Testis (tissue), 3 donors: ENCODE results near the gene FAM169A. TPM values are rescaled to one million over a fixed set of nuclear protein-coding genes. Genes with fewer than 3 reads are reported as not detected.
"Not testable (repeated sequence)": the region's sequence is repeated elsewhere in the genome, so short reads cannot be mapped to it uniquely, and the experiment has no call there.

Experiments used
- DNase-seq: peaks from one replicate; pipeline ENCODE4 v3.0.0-alpha.2; 2019
- H3K27ac ChIP-seq, 2 donors: fragments of 200-600 bp; sonication (generic); one replicate each; pipeline ENCODE4 v1.5.1; 2019
- H3K27me3 ChIP-seq: fragments of 200-600 bp; sonication (generic); one replicate; pipeline ENCODE4 v1.5.1; 2019
- H3K36me3 ChIP-seq: fragments of 200-600 bp; sonication (generic); one replicate; pipeline ENCODE4 v1.5.1; 2017; ENCODE audit warnings: low read depth; ENCODE audit errors: missing control alignments
- H3K4me1 ChIP-seq: fragments of 200-600 bp; sonication (generic); one replicate; pipeline ENCODE4 v1.5.1; 2019
- H3K4me3 ChIP-seq, 2 donors: fragments of 200-600 bp; sonication (generic); one replicate each; pipeline ENCODE4 v1.5.1; 2017 to 2019
- H3K9me3 ChIP-seq: fragments of 200-600 bp; sonication (generic); one replicate; pipeline ENCODE4 v1.5.1; 2017
- POLR2A ChIP-seq: fragments of 450-650 bp; IDR thresholded peaks from one replicate; pipeline ENCODE4 v1.6.1; 2017; ENCODE audit warnings: antibody characterized with exemption, mild to moderate bottlenecking, moderate library complexity
- WGBS, 2 donors: methylation state at CpG; one replicate each; pipeline ENCODE4 v1.1.5; 2018; 5-methylcytosine and 5-hydroxymethylcytosine counted together
- intact Hi-C: fragments of 100-400 bp; cut with DNase I; formaldehyde crosslinking; loops from one replicate; pipeline ENCODE4 v1.15.1; 2023; ENCODE audit warnings: low total_unique reads
- polyA plus RNA-seq: library from polyadenylated mRNA; stranded (reverse); fragments of 350-450 nt; fragmentation: Illumina TruSeq; extraction: RNeasy Lipid Tissue Mini Kit (QIAGEN cat#74804); gene quantifications from one replicate; pipeline ENCODE4 v1.2.3, GENCODE V29; 2014; ENCODE audit warnings: low read depth, low replicate concordance; ENCODE audit not compliant: insufficient read depth
- total RNA-seq, 2 donors: library from RNA; depleted of rRNA; stranded (reverse); fragments of >200 nt; gene quantifications; one replicate each; pipeline ENCODE4 v1.2.3, GENCODE V29; 2016
- TF ChIP-seq, protein P1 (sequence below), 3 experiments: fragments of 450-650 bp in 2 of 3; fragments of 200-600 bp in 1 of 3; sonication (generic) in 1 of 3; IDR thresholded peaks; one replicate each; pipeline ENCODE4 v1.5.1; 2016 to 2019; ENCODE audit warnings: antibody characterized with exemption in 3 of 3, mild to moderate bottlenecking in 2 of 3, moderate library complexity in 1 of 3

FAM169A gene
- total and polyA plus RNA-seq, 3 donors from 2014 or later: 25.1 to 69.2 (median 58.6) TPM

DNA sequence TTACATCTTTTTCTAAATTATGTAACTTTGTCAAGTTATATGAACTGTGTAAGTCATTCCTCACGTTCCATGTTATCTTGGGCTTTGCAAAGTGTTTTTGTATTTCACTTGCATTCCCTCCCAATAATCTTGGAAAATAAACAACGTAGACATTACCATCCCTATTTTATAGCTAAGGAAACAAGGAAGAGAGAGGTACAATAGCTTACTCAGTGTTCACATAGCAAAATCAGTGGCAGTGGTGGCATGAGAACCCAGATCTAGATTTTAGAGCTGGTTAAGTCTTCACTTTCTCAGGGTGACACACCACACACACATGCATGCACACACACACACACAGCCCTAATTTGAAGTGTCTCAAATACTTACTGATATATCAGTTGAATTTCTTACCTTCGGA is 65.0 kb downstream of the FAM169A start:
- intact Hi-C loops: no loop called here
- no peak overlapping the region for H3K4me3 ChIP-seq
- no peaks in the 10 kb centered on the region for H3K9me3 ChIP-seq
- TF ChIP-seq POLR2A: no peak
- TF ChIP-seq, protein P1, sequence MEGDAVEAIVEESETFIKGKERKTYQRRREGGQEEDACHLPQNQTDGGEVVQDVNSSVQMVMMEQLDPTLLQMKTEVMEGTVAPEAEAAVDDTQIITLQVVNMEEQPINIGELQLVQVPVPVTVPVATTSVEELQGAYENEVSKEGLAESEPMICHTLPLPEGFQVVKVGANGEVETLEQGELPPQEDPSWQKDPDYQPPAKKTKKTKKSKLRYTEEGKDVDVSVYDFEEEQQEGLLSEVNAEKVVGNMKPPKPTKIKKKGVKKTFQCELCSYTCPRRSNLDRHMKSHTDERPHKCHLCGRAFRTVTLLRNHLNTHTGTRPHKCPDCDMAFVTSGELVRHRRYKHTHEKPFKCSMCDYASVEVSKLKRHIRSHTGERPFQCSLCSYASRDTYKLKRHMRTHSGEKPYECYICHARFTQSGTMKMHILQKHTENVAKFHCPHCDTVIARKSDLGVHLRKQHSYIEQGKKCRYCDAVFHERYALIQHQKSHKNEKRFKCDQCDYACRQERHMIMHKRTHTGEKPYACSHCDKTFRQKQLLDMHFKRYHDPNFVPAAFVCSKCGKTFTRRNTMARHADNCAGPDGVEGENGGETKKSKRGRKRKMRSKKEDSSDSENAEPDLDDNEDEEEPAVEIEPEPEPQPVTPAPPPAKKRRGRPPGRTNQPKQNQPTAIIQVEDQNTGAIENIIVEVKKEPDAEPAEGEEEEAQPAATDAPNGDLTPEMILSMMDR (IDR thresholded peaks at IDR 0.05): no peak
- no peaks in the 10 kb centered on the region for H3K36me3 ChIP-seq
- no peak for DNase-seq
- WGBS, 2 donors: 76 to 81% methylated on average over 3 of the region's 3 CpGs
- H3K27ac ChIP-seq: no peak overlapping the region
- H3K4me1 ChIP-seq: no peaks in the 10 kb centered on the region
- no peaks in the 10 kb centered on the region for H3K27me3 ChIP-seq

DNA sequence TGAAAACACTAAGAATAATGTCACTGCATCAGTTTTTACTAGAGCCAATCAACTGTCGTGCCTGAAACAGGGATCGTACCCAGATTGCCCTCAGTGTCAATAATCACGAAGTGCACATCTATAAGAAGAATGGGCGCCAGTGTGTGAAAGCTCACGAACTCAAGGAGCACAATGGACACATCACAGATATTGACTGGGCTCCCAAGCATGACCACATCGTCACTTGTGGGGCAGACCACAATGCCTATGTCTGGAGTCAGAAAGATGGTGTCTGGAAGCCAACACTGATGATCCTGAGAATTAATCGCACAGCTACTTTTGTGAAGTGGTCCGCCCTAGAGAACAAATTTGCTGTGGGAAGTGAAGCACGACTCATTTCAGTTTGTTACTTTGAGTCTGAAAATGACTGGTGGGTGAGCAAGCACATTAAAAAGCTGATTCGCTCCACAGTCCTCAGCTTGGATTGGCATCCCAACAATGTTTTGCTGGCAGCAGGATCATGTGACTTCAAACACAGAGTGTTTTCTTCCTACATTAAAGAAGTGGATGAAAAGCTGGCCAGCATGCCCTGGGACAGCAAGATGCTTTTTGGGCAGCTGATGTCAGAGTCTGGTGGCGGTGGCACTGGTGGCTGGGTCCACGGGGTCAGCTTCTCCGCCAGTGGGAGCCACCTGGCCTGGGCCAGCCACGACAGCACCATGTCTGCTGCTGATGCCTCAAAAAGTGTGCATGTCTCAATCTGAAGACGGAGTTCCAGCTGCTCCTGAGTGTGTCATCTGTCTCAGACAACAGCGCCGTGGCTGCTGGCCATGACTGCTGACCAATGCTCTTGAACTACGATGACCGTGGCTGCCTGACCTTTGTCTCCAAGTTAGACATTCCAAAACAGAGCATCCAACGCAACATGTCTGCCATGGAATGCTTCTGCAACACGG is 66.9 kb downstream of the FAM169A start:
- H3K9me3 ChIP-seq: no peaks in the 10 kb centered on the region
- H3K36me3 ChIP-seq: no peaks in the 10 kb centered on the region
- WGBS, 2 donors: 91 to 96% methylated on average over 16 to 21 of the region's 21 CpGs
- intact Hi-C loops: no loop called here
- no peak overlapping the region for H3K27ac ChIP-seq
- H3K4me1 ChIP-seq: no peaks in the 10 kb centered on the region
- H3K27me3 ChIP-seq: no peaks in the 10 kb centered on the region
- no peak overlapping the region for H3K4me3 ChIP-seq
- TF ChIP-seq, protein P1 (IDR thresholded peaks at IDR 0.05): no peak
- no peak for TF ChIP-seq POLR2A
- no peak for DNase-seq

DNA sequence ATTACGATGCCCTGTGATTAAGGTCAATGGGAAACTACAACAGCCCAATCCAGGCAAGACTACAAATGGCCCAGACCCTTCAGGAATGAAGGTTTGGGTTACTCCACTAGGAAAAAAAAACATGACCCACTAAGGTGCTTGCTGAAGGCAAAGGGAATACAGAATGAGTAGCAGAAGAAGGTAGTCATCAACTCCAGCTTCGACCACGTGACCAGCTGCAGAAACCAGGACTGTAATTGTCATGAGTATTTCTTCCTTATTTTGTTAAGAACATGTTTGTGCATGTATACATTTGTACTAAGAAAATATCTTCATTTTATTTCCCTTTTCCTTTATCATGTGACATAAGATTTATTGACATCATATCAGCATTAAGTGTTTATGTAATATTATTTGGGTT is 74.5 kb downstream of the FAM169A start:
- H3K27ac ChIP-seq, H3K4me3 ChIP-seq, H3K27me3 ChIP-seq, intact Hi-C loops, DNase-seq, H3K9me3 ChIP-seq, H3K36me3 ChIP-seq, H3K4me1 ChIP-seq: not testable (repeated sequence)
- 89 to 95% methylated on average over 3 of the region's 3 CpGs for WGBS, 2 donors

DNA sequence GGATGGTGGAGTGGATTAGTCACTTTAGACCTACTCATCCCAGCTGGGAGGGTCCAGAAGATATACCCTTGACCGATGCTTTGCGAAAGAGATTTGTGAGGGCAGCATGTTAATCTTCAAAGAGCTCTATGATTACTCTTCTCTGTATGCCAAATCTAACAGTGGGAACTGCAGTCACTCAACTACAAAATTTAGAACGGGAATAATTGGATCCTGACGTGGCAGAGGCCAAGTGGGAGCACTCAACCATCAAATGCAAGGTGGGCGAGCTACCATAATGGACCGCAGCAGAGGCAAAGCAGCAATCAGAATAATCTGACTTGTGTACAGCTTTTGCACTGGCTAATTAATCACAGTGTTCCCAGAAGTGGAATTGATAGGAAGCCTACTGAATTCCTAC is 78.8 kb downstream of the FAM169A start:
- H3K9me3 ChIP-seq: no peaks in the 10 kb centered on the region
- intact Hi-C loops: no loop called here
- no peak for TF ChIP-seq POLR2A
- TF ChIP-seq, protein P1 (IDR thresholded peaks at IDR 0.05): no peak
- no peaks in the 10 kb centered on the region for H3K4me1 ChIP-seq
- WGBS, 2 donors: 91 to 92% methylated on average over 6 of the region's 6 CpGs
- no peaks in the 10 kb centered on the region for H3K36me3 ChIP-seq
- no peak overlapping the region for H3K27ac ChIP-seq
- H3K4me3 ChIP-seq: no peak overlapping the region
- H3K27me3 ChIP-seq: no peaks in the 10 kb centered on the region
- DNase-seq: no peak

DNA sequence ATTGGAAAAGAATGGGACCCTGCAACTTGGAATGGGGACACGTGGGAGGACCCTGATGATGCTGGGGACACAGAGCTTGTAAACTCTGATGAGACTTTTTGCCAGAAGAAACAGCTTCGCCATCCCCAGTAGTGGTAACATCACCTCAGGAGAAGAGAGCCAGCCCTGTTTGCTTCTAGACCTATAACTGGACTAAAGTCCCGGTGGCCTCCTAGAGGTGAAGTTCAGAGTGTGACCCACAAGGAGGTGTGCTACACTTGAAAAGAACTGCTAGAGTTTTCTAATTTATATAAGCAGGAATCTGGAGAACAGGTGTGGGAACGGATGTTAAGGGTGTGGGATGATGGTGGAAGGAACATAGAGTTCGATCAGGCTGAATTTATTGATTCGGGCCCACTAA is 79.3 kb downstream of the FAM169A start:
- Histone ChIP-seq H3K36me3 (no peaks in the 10 kb centered on the region), H3K27me3 (no peaks in the 10 kb centered on the region), H3K4me3 (no peak overlapping the region), H3K4me1 (no peaks in the 10 kb centered on the region), H3K27ac (no peak overlapping the region), H3K9me3 (no peaks in the 10 kb centered on the region)
- intact Hi-C loops: no loop called here
- TF ChIP-seq, protein P1 (IDR thresholded peaks at IDR 0.05): no peak
- TF ChIP-seq POLR2A: no peak
- WGBS, 2 donors: 92 to 97% methylated on average over 6 of the region's 6 CpGs
- no peak for DNase-seq
